GM10248 (cell line): ENCODE data around the gene LEPROT.

ENCODE experiments used
- CTCF ChIA-PET: fragments of 300-600 bp; sonication (Branson Sonifier 250); formaldehyde crosslinking; extraction: SDS; loops from one replicate; lab custom pipeline; 2021; ENCODE audit warnings: antibody characterized with exemption; lab: Yijun Ruan, JAX
- POLR2A ChIA-PET: fragments of 350-650 bp; sonication (Branson Sonifier 250); formaldehyde crosslinking; extraction: SDS; loops from one replicate; lab custom pipeline; 2020; ENCODE audit warnings: antibody characterized with exemption; lab: Yijun Ruan, JAX
- DNase-seq: peaks from one replicate; pipeline ENCODE4 v3.0.0; 2012; ENCODE audit errors: extremely low spot score
- TF ChIP-seq, protein P1 (sequence below): IDR thresholded peaks from 2 replicates; pipeline ENCODE4 v1.5.1; 2012; ENCODE audit warnings: mild to moderate bottlenecking, low read depth; ENCODE audit errors: extremely low read depth, missing control alignments, control extremely low read depth

LEPROT gene

GRCh38 chr1:65431111-65431705, 10.7 kb downstream of the LEPROT start:
- ChIA-PET CTCF (interaction anchor here (0.7 to 3.2 kb wide), 9 partner anchors 9 to 256 kb away, joined by 3 to 14 read pairs (median 6); partner anchors contain the start of genes LEPR and LEPROT), POLR2A (no interaction called here)
- TF ChIP-seq, protein P1, sequence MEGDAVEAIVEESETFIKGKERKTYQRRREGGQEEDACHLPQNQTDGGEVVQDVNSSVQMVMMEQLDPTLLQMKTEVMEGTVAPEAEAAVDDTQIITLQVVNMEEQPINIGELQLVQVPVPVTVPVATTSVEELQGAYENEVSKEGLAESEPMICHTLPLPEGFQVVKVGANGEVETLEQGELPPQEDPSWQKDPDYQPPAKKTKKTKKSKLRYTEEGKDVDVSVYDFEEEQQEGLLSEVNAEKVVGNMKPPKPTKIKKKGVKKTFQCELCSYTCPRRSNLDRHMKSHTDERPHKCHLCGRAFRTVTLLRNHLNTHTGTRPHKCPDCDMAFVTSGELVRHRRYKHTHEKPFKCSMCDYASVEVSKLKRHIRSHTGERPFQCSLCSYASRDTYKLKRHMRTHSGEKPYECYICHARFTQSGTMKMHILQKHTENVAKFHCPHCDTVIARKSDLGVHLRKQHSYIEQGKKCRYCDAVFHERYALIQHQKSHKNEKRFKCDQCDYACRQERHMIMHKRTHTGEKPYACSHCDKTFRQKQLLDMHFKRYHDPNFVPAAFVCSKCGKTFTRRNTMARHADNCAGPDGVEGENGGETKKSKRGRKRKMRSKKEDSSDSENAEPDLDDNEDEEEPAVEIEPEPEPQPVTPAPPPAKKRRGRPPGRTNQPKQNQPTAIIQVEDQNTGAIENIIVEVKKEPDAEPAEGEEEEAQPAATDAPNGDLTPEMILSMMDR: peak; percentile 31
- DNase-seq: peak; percentile 19

DNA sequence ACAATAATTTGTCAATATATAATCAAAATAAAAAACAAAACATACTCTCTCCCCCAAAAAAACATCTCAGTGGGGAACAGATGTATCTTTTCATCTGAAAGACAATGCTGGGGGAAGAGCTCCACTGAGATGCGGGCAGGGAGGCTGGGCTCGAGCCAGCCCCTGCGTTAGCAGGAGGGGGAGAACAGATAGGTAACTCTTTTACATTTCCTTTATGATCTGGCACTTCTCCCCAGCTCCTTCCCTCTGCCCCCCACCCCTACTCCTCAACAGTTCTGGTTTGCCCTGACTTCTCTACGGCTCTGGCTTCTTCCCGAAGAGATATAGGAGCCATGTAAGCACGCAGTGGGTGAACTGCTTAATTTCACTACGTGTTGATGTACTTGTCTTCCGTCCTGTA, 12.4 kb downstream of the LEPROT start:
- DNase-seq: no peak
- TF ChIP-seq, protein P1: no peak
- POLR2A ChIA-PET: no interaction called here
- CTCF ChIA-PET: no interaction called here

DNA sequence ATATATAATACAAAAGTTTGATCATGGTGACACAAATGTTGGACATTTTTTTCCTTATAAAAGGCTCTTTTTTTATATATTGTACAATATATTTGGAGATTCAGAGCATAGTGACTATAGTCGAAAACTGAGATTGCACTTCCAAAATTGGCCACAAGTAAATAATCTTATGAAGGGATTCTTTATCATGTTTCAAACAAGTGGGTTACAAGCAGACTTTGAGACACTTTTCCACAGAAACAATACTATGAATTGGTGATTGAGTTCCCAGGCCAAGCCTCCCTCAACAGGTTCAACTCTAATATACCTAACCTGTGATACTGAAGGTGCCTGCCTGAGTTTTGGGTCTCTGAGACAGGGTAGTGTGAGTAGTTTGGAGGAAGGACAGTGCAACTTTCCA, 13.8 kb downstream of the LEPROT start:
- CTCF ChIA-PET: no interaction called here
- TF ChIP-seq, protein P1: no peak
- POLR2A ChIA-PET: no interaction called here
- no peak for DNase-seq

GRCh38 chr1:65434760-65435159, 14.3 kb downstream of the LEPROT start:
- TF ChIP-seq, protein P1: no peak
- ChIA-PET POLR2A (no interaction called here), CTCF (interaction anchor here (1.3 kb wide), 1 partner anchor 11 kb away, joined by 3 read pairs; no protein-coding TSS in a partner anchor)
- DNase-seq: no peak

DNA sequence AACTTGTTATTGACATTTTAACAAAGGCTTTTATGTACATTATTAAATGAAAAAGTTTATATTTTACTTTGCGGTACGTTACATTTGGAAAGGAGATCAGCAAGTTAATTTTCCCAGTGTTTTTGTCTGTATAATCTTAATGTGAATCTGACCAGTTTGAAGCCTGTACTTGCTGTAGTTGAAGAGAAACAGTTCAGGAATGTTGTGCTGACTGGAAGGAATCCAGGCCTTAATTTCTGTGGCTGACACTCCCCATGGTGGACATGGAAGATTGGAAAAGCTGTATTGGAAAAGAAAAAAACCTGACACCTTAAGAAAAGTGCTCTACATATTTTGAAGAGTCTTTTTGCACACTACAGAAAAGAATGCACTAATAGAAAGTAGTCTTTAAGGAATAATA, 15.5 kb downstream of the LEPROT start:
- ChIA-PET CTCF (interaction anchor here (1.0 to 1.3 kb wide), 2 partner anchors 12 to 23 kb away, joined by 3 read pairs; no protein-coding TSS in a partner anchor), POLR2A (no interaction called here)

GRCh38 chr1:65437616-65438015, 17.1 kb downstream of the LEPROT start:
- TF ChIP-seq, protein P1: no peak
- POLR2A ChIA-PET: no interaction called here
- DNase-seq: no peak
- CTCF ChIA-PET: interaction anchor here (1.2 to 2.3 kb wide), 3 partner anchors 14 to 43 kb away, joined by 3 to 11 read pairs (median 6); no protein-coding TSS in a partner anchor

More for the DNA sequence above, 15.5 kb downstream of the LEPROT start:
- TF ChIP-seq, protein P1: no peak
- DNase-seq: no peak
